ENCODE measurements around the gene AQP7. TPM values are rescaled to one million over a fixed set of nuclear protein-coding genes. Genes with fewer than 3 reads are reported as not detected.
A peak's percentile ranks its signal among the peaks of the same experiment; 100 is the strongest.

AQP7 gene
- total RNA-seq, 1 experiment from 2014 or later = not detected

GRCh38 chr9:33443464-33444154 is 41.2 kb upstream of the AQP7 start:
- peaks cover 52% of the 10 kb centered on the region for H3K4me1 ChIP-seq (ENCODE audit: insufficient read depth, low read length)
- no peaks in the 10 kb centered on the region for H3K27me3 ChIP-seq (ENCODE audit: low read length)
- no peaks in the 10 kb centered on the region for H3K9me2 ChIP-seq (replicated peaks; ENCODE audit: low read length)
- no peak overlapping the region for H3K4me2 ChIP-seq (ENCODE audit: low read length)
- intact Hi-C loops (cut with micrococcal nuclease) = no loop called here
- no peaks in the 10 kb centered on the region for H3K9me3 ChIP-seq (ENCODE audit: low read length)
- no peak for ATAC-seq
- no peak overlapping the region for H3K9ac ChIP-seq (ENCODE audit: low read length)
- H3F3A ChIP-seq (ENCODE audit: low read length, unreplicated experiment) = no peaks in the 10 kb centered on the region
- no peak for DNase-seq
- BruUV-seq (replicated peaks) = no TSS peak
- ChIA-PET POLR2A (ENCODE audit: unreplicated experiment) (no interaction called here), CTCF (no interaction called here)
- H3K27ac ChIP-seq (ENCODE audit: low read length) = peak overlapping the region; percentile 27; the same call in 1 of the 2 replicates
- H3K79me2 ChIP-seq (ENCODE audit: low read length) = no peaks in the 10 kb centered on the region
- no peak overlapping the region for H2AFZ ChIP-seq (ENCODE audit: low read length)
- no peak overlapping the region for H3K4me3 ChIP-seq (ENCODE audit: low read length)
- no peaks in the 10 kb centered on the region for H4K20me1 ChIP-seq (ENCODE audit: low read length)
- H3K36me3 ChIP-seq (ENCODE audit: low read depth, low read length) = no peaks in the 10 kb centered on the region
- no peak for TF ChIP-seq EZH2 (IDR thresholded peaks at IDR 0.05; ENCODE audit: low read length, unreplicated experiment)
- no peak for TF ChIP-seq CTCF (conservative IDR thresholded peaks at IDR 0.05; ENCODE audit: low read depth, low read length)
- TF ChIP-seq EZH2phosphoT487 (IDR thresholded peaks at IDR 0.05; ENCODE audit: borderline replicate concordance, low read length) = no peak

GRCh38 chr9:33443047-33443446 is 40.7 kb upstream of the AQP7 start:
- H3K9ac ChIP-seq (ENCODE audit: low read length) = no peak overlapping the region
- peak; percentile 76 for DNase-seq

More at GRCh38 chr9:33443047-33443446, 40.7 kb upstream of the AQP7 start:
- no peaks in the 10 kb centered on the region for H3K9me2 ChIP-seq (replicated peaks; ENCODE audit: low read length)
- no peak overlapping the region for H2AFZ ChIP-seq (ENCODE audit: low read length)
- no peaks in the 10 kb centered on the region for H4K20me1 ChIP-seq (ENCODE audit: low read length)
- H3K36me3 ChIP-seq (ENCODE audit: low read depth, low read length) = no peaks in the 10 kb centered on the region
- intact Hi-C loops (cut with micrococcal nuclease) = no loop called here
- CTCF ChIA-PET = no interaction called here
- H3K27me3 ChIP-seq (ENCODE audit: low read length) = no peaks in the 10 kb centered on the region
- H3K4me1 ChIP-seq (ENCODE audit: insufficient read depth, low read length) = peaks cover 52% of the 10 kb centered on the region
- H3K79me2 ChIP-seq (ENCODE audit: low read length) = no peaks in the 10 kb centered on the region
- no peak overlapping the region for H3K4me3 ChIP-seq (ENCODE audit: low read length)
- H3K27ac ChIP-seq (ENCODE audit: low read length) = peak overlapping the region; percentile 27; the same call in 1 of the 2 replicates
- H3K4me2 ChIP-seq (ENCODE audit: low read length) = peak overlapping the region; percentile 41; the same call in 1 of the 2 replicates
- BruUV-seq (replicated peaks) = no TSS peak
- H3F3A ChIP-seq (ENCODE audit: low read length, unreplicated experiment) = no peaks in the 10 kb centered on the region
- ATAC-seq = no peak
- H3K9me3 ChIP-seq (ENCODE audit: low read length) = no peaks in the 10 kb centered on the region
- POLR2A ChIA-PET (ENCODE audit: unreplicated experiment) = no interaction called here
- no peak for TF ChIP-seq EZH2 (IDR thresholded peaks at IDR 0.05; ENCODE audit: low read length, unreplicated experiment)
- TF ChIP-seq CTCF (conservative IDR thresholded peaks at IDR 0.05; ENCODE audit: low read depth, low read length) = no peak
- TF ChIP-seq EZH2phosphoT487 (IDR thresholded peaks at IDR 0.05; ENCODE audit: borderline replicate concordance, low read length) = no peak
